Caki2 (cell line): ENCODE results near the gene NPAS3. TPM values are rescaled to one million over a fixed set of nuclear protein-coding genes. Genes with fewer than 3 reads are reported as not detected.

ENCODE experiments used
- DNase-seq: peaks from one replicate; pipeline ENCODE4 v3.0.0-alpha.2; 2015; ENCODE audit warnings: low read depth
- in situ Hi-C: cut with HindIII; loops from 2 replicates; pipeline ENCODE4 v1.10.0; 2016; ENCODE audit warnings: low sequenced_read_pairs, low pct_unique_long_range_greater_than_20kb, mixed read lengths
- total RNA-seq: library from RNA; depleted of rRNA; stranded (reverse); fragments of >200 nt; shearing (Covaris generic); gene quantifications from 2 replicates; pipeline ENCODE4 v1.2.3, GENCODE V29; 2014; ENCODE audit warnings: low replicate concordance

The NPAS3 gene
- total RNA-seq, 1 experiment from 2014 or later, result 8.1 TPM

GRCh38 chr14:33323979-33324378 lies 385.3 kb downstream of the NPAS3 start:
- in situ Hi-C loops, result no loop called here
- DNase-seq, result no peak

GRCh38 chr14:33331176-33331949 lies 392.7 kb downstream of the NPAS3 start:
- in situ Hi-C loops, result no loop called here

GRCh38 chr14:33332497-33332896 lies 393.8 kb downstream of the NPAS3 start:
- DNase-seq, result no peak
- in situ Hi-C loops, result no loop called here

More at GRCh38 chr14:33331176-33331949, 392.7 kb downstream of the NPAS3 start:
- DNase-seq, result no peak

- no peak for DNase-seq
- in situ Hi-C loops, result no loop called here
These were observed 396.7 kb downstream of the NPAS3 start for GRCh38 chr14:33335366-33335765.

- DNase-seq, result no peak
- in situ Hi-C loops, result no loop called here
These were observed 403.8 kb downstream of the NPAS3 start for GRCh38 chr14:33342299-33342974.

- no peak for DNase-seq
- in situ Hi-C loops, result no loop called here
These were observed 404.3 kb downstream of the NPAS3 start for GRCh38 chr14:33343016-33343415.

- no peak for DNase-seq
- in situ Hi-C loops, result no loop called here
These were observed 409.1 kb downstream of the NPAS3 start for GRCh38 chr14:33347796-33348195.

- in situ Hi-C loops, result no loop called here
- DNase-seq, result no peak
These were observed 409.8 kb downstream of the NPAS3 start for GRCh38 chr14:33348510-33348909.

GRCh38 chr14:33349871-33350270 lies 411.2 kb downstream of the NPAS3 start:
- no peak for DNase-seq
- in situ Hi-C loops, result no loop called here

GRCh38 chr14:33350366-33350990 lies 411.8 kb downstream of the NPAS3 start:
- in situ Hi-C loops, result no loop called here
- DNase-seq, result no peak

GRCh38 chr14:33352821-33353220 lies 414.1 kb downstream of the NPAS3 start:
- in situ Hi-C loops, result no loop called here

GRCh38 chr14:33356181-33356580 lies 417.5 kb downstream of the NPAS3 start:
- in situ Hi-C loops, result no loop called here
- no peak for DNase-seq

More at GRCh38 chr14:33352821-33353220, 414.1 kb downstream of the NPAS3 start:
- DNase-seq, result no peak

- DNase-seq, result no peak
- in situ Hi-C loops, result no loop called here
These were observed 418.7 kb downstream of the NPAS3 start for GRCh38 chr14:33357225-33358010.

GRCh38 chr14:33359288-33359881 lies 420.7 kb downstream of the NPAS3 start:
- DNase-seq, result no peak
- in situ Hi-C loops, result no loop called here

GRCh38 chr14:33362934-33363333 lies 424.3 kb downstream of the NPAS3 start:
- DNase-seq, result no peak
- in situ Hi-C loops, result no loop called here

GRCh38 chr14:33363682-33364081 lies 425.0 kb downstream of the NPAS3 start:
- DNase-seq, result no peak
- in situ Hi-C loops, result no loop called here

- in situ Hi-C loops, result no loop called here
- DNase-seq, result no peak
These were observed 425.8 kb downstream of the NPAS3 start for GRCh38 chr14:33364466-33364865.

- no peak for DNase-seq
These were observed 430.4 kb downstream of the NPAS3 start for GRCh38 chr14:33369041-33369440.

More at GRCh38 chr14:33369041-33369440, 430.4 kb downstream of the NPAS3 start:
- in situ Hi-C loops, result no loop called here
